GM12874 (cell line): ENCODE results near the gene PTPRG.

ENCODE experiments used
- TF ChIP-seq, protein P1 (sequence below): IDR thresholded peaks from 2 replicates; pipeline ENCODE4 v1.5.1; 2011; ENCODE audit warnings: low read depth, mild to moderate bottlenecking, control low read depth, low read length, moderate library complexity; ENCODE audit not compliant: insufficient read depth

The PTPRG gene

GRCh38 chr3:62281726-62282125, 720.4 kb downstream of the PTPRG start:
- TF ChIP-seq, protein P1, sequence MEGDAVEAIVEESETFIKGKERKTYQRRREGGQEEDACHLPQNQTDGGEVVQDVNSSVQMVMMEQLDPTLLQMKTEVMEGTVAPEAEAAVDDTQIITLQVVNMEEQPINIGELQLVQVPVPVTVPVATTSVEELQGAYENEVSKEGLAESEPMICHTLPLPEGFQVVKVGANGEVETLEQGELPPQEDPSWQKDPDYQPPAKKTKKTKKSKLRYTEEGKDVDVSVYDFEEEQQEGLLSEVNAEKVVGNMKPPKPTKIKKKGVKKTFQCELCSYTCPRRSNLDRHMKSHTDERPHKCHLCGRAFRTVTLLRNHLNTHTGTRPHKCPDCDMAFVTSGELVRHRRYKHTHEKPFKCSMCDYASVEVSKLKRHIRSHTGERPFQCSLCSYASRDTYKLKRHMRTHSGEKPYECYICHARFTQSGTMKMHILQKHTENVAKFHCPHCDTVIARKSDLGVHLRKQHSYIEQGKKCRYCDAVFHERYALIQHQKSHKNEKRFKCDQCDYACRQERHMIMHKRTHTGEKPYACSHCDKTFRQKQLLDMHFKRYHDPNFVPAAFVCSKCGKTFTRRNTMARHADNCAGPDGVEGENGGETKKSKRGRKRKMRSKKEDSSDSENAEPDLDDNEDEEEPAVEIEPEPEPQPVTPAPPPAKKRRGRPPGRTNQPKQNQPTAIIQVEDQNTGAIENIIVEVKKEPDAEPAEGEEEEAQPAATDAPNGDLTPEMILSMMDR = no peak

GRCh38 chr3:62284442-62284841, 723.1 kb downstream of the PTPRG start:
- TF ChIP-seq, protein P1 = no peak

DNA sequence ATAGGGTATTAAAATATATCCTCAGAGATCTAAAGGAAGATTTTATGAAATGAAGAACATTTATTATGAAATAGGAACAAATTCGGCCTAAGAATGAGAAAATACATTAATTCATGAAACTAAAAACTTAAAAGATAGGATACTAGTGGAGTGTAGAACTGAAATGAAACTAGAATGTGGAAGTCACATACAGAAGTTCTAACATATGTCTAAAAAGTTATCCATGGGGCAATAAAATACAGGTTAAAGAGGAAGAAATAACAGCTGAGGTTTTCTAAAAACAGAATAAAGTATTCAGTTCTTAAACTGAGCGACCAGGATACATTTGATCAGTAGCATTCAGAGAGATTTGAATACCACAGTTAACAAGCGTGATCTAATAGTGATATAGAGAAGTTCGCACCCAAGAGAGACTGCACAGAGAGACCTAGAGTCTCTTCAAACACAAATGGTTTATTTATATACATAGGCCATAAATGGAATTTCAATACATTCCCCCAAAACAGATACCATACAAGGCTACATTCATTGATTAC, 726.1 kb downstream of the PTPRG start:
- TF ChIP-seq, protein P1 = no peak

GRCh38 chr3:62289922-62290321, 728.6 kb downstream of the PTPRG start:
- TF ChIP-seq, protein P1 = no peak

- TF ChIP-seq, protein P1 = no peak
Observed at GRCh38 chr3:62293051-62293780, 731.8 kb downstream of the PTPRG start.

DNA sequence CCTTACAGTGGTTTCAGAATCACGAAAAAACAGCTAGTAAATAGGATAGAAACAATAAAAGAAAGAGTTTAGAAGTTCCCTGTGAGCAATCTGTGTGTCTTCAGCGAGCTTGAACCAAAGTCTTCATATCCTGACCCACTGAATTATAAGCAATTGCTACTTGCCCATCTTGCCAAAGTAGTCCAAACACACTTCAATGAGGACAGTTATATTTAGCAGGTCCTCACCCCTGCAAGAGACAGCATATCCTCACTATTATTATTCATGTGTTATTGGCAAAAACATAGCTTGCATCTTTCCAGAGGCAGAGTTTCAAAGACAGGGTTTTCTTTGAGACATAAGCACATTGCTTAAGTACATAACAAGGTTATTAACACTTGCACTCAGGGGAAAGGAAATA, 734.2 kb downstream of the PTPRG start:
- TF ChIP-seq, protein P1 = no peak

DNA sequence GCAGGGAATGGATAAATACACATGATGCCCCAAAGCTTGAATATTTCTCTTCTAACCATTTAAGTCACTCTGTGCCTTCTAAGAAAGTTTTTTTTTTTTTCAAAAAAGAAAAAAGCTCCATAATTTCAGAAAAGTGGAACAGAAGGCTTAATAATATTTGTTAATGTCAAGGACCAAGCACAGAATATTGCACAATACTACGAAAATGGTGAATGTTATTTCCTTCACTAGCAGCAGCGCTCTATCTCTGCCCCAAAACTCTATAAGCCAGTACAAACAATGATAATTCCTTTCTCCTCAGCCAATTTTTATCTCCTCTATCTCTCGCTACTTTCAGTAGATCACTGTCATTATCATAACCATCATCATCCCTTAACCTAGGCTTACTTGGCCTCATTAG, 739.2 kb downstream of the PTPRG start:
- TF ChIP-seq, protein P1 = no peak
